GM23338 (cell line): ENCODE data around the gene CFTR.

Experiments
- CREB1 ChIP-seq: fragments of 250-450 bp; sonication (Bioruptor Pico); IDR thresholded peaks from 2 replicates; pipeline ENCODE4 v1.5.0; 2020; ENCODE audit warnings: low read depth, mild to moderate bottlenecking, moderate library complexity
- CTCF ChIP-seq, 2 experiments: fragments of 200-600 bp in 1 of 2; sonication (generic) in 1 of 2; conservative IDR thresholded peaks; 2 replicates each; pipeline versions ENCODE4 v1.5.1 to v1.6.1; 2016 to 2017; ENCODE audit warnings: antibody characterized with exemption in 2 of 2, low read depth in 2 of 2, mild to moderate bottlenecking in 2 of 2, moderate library complexity in 1 of 2
- ETS1 ChIP-seq: IDR thresholded peaks from 2 replicates; pipeline ENCODE4 v1.6.1; 2016; ENCODE audit warnings: antibody characterized with exemption
- EZH2 ChIP-seq: fragments of 200-600 bp; sonication (generic); IDR thresholded peaks from one replicate; pipeline ENCODE4 v1.8.0; 2017; ENCODE audit warnings: antibody characterized with exemption, mild to moderate bottlenecking, low read depth; ENCODE audit not compliant: unreplicated experiment
- EZH2phosphoT487 ChIP-seq: fragments of 200-600 bp; sonication (generic); IDR thresholded peaks from one replicate; pipeline ENCODE4 v1.8.1; 2018; ENCODE audit warnings: antibody characterized with exemption; ENCODE audit not compliant: unreplicated experiment
- JUNB ChIP-seq: IDR thresholded peaks from one replicate; pipeline ENCODE4 v1.6.1; 2016; ENCODE audit warnings: antibody characterized with exemption; ENCODE audit not compliant: unreplicated experiment
- NANOG ChIP-seq: IDR thresholded peaks from 2 replicates; pipeline ENCODE4 v1.6.1; 2016; ENCODE audit warnings: antibody characterized with exemption, borderline replicate concordance
- POLR2AphosphoS5 ChIP-seq: IDR thresholded peaks from 2 replicates; pipeline ENCODE4 v1.6.1; 2016; ENCODE audit warnings: antibody characterized with exemption, low read depth
- REST ChIP-seq: IDR thresholded peaks from one replicate; pipeline ENCODE4 v1.6.1; 2018; ENCODE audit warnings: antibody characterized with exemption; ENCODE audit not compliant: unreplicated experiment
- STAT1 ChIP-seq: IDR thresholded peaks from one replicate; pipeline ENCODE4 v1.6.1; 2016; ENCODE audit warnings: antibody characterized with exemption; ENCODE audit not compliant: unreplicated experiment
- ZNF331 ChIP-seq: fragments of 250-450 bp; sonication (Bioruptor Pico); IDR thresholded peaks from 2 replicates; pipeline ENCODE4 v1.5.0; 2020; ENCODE audit warnings: low read depth, mild to moderate bottlenecking, moderate library complexity

- no peak for TF ChIP-seq CTCF (conservative IDR thresholded peaks at IDR 0.05; ENCODE audit: low read depth in 2 of 2)
- no peak for TF ChIP-seq CREB1
- TF ChIP-seq EZH2: no peak
- TF ChIP-seq POLR2AphosphoS5: no peak
- TF ChIP-seq EZH2phosphoT487: no peak
- TF ChIP-seq REST: no peak
- no peak for TF ChIP-seq ETS1
- TF ChIP-seq JUNB: no peak
- TF ChIP-seq ZNF331: no peak
- no peak for TF ChIP-seq STAT1
- no peak for TF ChIP-seq NANOG
Measured at GRCh38 chr7:117666689-117667088, 186.9 kb downstream of the CFTR start.
